Mesodermal cell (in vitro differentiated cells): Measurements from ENCODE around the gene PLEKHG4B.
"Not testable (repeated sequence)": the region's sequence is repeated elsewhere in the genome, so short reads cannot be mapped to it uniquely, and the experiment has no call there.

ENCODE experiments used
- H3K27ac ChIP-seq: 2 replicates; pipeline ENCODE4 v1.7.0; 2013; ENCODE audit warnings: mild to moderate bottlenecking, low read depth, low read length, moderate library complexity; ENCODE audit not compliant: severe bottlenecking
- H3K36me3 ChIP-seq: 2 replicates; pipeline ENCODE4 v1.7.1; 2013; ENCODE audit warnings: mild to moderate bottlenecking, low read length, moderate library complexity; ENCODE audit not compliant: control insufficient read depth, insufficient read depth
- H3K4me1 ChIP-seq: one replicate; pipeline ENCODE4 v1.7.1; 2013; ENCODE audit warnings: mild to moderate bottlenecking, low read length; ENCODE audit not compliant: insufficient read depth, control insufficient read depth, poor library complexity, severe bottlenecking
- H3K4me3 ChIP-seq: 2 replicates; pipeline ENCODE4 v1.7.0; 2013; ENCODE audit warnings: low read length, control low read depth, mild to moderate bottlenecking; ENCODE audit not compliant: insufficient read depth, poor library complexity, severe bottlenecking; ENCODE audit errors: extremely low read depth
- H3K9me3 ChIP-seq: 2 replicates; pipeline ENCODE4 v1.7.1; 2013; ENCODE audit warnings: mild to moderate bottlenecking, low read length, moderate library complexity; ENCODE audit not compliant: control insufficient read depth
- WGBS, 2 experiments: methylation state at CpG; one replicate each; pipeline ENCODE4 v1.1.5; 2013; ENCODE audit warnings: missing lambda C conversion rate in 2 of 2; ENCODE audit not compliant: insufficient coverage in 2 of 2; 5-methylcytosine and 5-hydroxymethylcytosine counted together

Gene PLEKHG4B

GRCh38 chr5:219460-219863 is 127.5 kb downstream of the PLEKHG4B start:
- H3K9me3 ChIP-seq = no peaks in the 10 kb centered on the region
- peaks cover 18% of the 10 kb centered on the region for H3K36me3 ChIP-seq
- no peak overlapping the region for H3K27ac ChIP-seq
- 30 to 38% methylated on average over 8 to 9 of the region's 9 CpGs for WGBS, 2 experiments
- peaks cover 2% of the 10 kb centered on the region for H3K4me1 ChIP-seq
- peak overlapping the region; percentile 84 for H3K4me3 ChIP-seq

GRCh38 chr5:219991-220390 is 128.0 kb downstream of the PLEKHG4B start:
- Histone ChIP-seq H3K27ac (no peak overlapping the region), H3K36me3 (peaks cover 20% of the 10 kb centered on the region), H3K4me3 (no peak overlapping the region), H3K4me1 (peaks cover 2% of the 10 kb centered on the region), H3K9me3 (no peaks in the 10 kb centered on the region)
- 76% methylated on average over 2 to 3 of the region's 4 CpGs for WGBS, 2 experiments

GRCh38 chr5:222951-223715 is 131.2 kb downstream of the PLEKHG4B start:
- 83% methylated on average over 3 of the region's 6 CpGs; no CpG with 5 or more reads in 1 of the 2 experiments for WGBS, 2 experiments
- peaks cover 46% of the 10 kb centered on the region for H3K36me3 ChIP-seq
- not testable (repeated sequence) for H3K4me1 ChIP-seq

GRCh38 chr5:223791-224190 is 131.8 kb downstream of the PLEKHG4B start:
- Histone ChIP-seq H3K9me3 (no peaks in the 10 kb centered on the region), H3K4me3 (no peak overlapping the region), H3K4me1 (peaks cover 2% of the 10 kb centered on the region), H3K36me3 (peaks cover 53% of the 10 kb centered on the region), H3K27ac (no peak overlapping the region)
- WGBS, 2 experiments = 81 to 82% methylated on average over 4 to 6 of the region's 6 CpGs

More at GRCh38 chr5:222951-223715, 131.2 kb downstream of the PLEKHG4B start:
- not testable (repeated sequence) for H3K4me3 ChIP-seq, H3K27ac ChIP-seq, H3K9me3 ChIP-seq

GRCh38 chr5:225334-225733 is 133.4 kb downstream of the PLEKHG4B start:
- Histone ChIP-seq H3K4me3 (no peak overlapping the region), H3K9me3 (no peaks in the 10 kb centered on the region), H3K27ac (no peak overlapping the region), H3K36me3 (peaks cover 65% of the 10 kb centered on the region), H3K4me1 (peaks cover 2% of the 10 kb centered on the region)
- 97 to 98% methylated on average over 10 to 12 of the region's 14 CpGs for WGBS, 2 experiments

- 90 to 93% methylated on average over 4 to 5 of the region's 17 CpGs for WGBS, 2 experiments
- H3K9me3 ChIP-seq, H3K27ac ChIP-seq, H3K4me1 ChIP-seq, H3K4me3 ChIP-seq: not testable (repeated sequence)
- H3K36me3 ChIP-seq = peaks cover 75% of the 10 kb centered on the region
These were observed 135.4 kb downstream of the PLEKHG4B start for GRCh38 chr5:227375-227774.

GRCh38 chr5:228886-229285 is 136.9 kb downstream of the PLEKHG4B start:
- 60 to 67% methylated on average over 1 of the region's 3 CpGs for WGBS, 2 experiments
- Histone ChIP-seq H3K36me3 (peaks cover 81% of the 10 kb centered on the region), H3K4me3 (no peak overlapping the region), H3K27ac (no peak overlapping the region), H3K4me1 (no peaks in the 10 kb centered on the region), H3K9me3 (no peaks in the 10 kb centered on the region)

- no peaks in the 10 kb centered on the region for H3K9me3 ChIP-seq
- H3K27ac ChIP-seq = no peak overlapping the region
- WGBS, 2 experiments = 94 to 96% methylated on average over 7 to 11 of the region's 14 CpGs
- H3K4me1 ChIP-seq = no peaks in the 10 kb centered on the region
- peaks cover 80% of the 10 kb centered on the region for H3K36me3 ChIP-seq
- no peak overlapping the region for H3K4me3 ChIP-seq
These were observed 138.7 kb downstream of the PLEKHG4B start for GRCh38 chr5:230711-231110.

GRCh38 chr5:231661-232060 is 139.7 kb downstream of the PLEKHG4B start:
- 89 to 90% methylated on average over 7 to 8 of the region's 13 CpGs for WGBS, 2 experiments
- Histone ChIP-seq H3K4me1 (no peaks in the 10 kb centered on the region), H3K36me3 (peaks cover 78% of the 10 kb centered on the region), H3K27ac (no peak overlapping the region), H3K4me3 (no peak overlapping the region), H3K9me3 (no peaks in the 10 kb centered on the region)

GRCh38 chr5:233426-233825 is 141.5 kb downstream of the PLEKHG4B start:
- WGBS, 2 experiments = 97% methylated on average over 10 to 12 of the region's 20 CpGs
- not testable (repeated sequence) for H3K4me1 ChIP-seq, H3K4me3 ChIP-seq, H3K27ac ChIP-seq, H3K9me3 ChIP-seq
- peaks cover 67% of the 10 kb centered on the region for H3K36me3 ChIP-seq

- Histone ChIP-seq H3K36me3 (peaks cover 64% of the 10 kb centered on the region), H3K9me3 (no peaks in the 10 kb centered on the region), H3K27ac (no peak overlapping the region), H3K4me1 (no peaks in the 10 kb centered on the region), H3K4me3 (no peak overlapping the region)
- WGBS, 2 experiments = 87 to 94% methylated on average over 5 of the region's 8 CpGs
These were observed 142.5 kb downstream of the PLEKHG4B start for GRCh38 chr5:234450-234849.
